ENCODE results near the gene PAFAH2.
"Not testable (repeated sequence)": the region's sequence is repeated elsewhere in the genome, so short reads cannot be mapped to it uniquely, and the experiment has no call there.

PAFAH2 gene

DNA sequence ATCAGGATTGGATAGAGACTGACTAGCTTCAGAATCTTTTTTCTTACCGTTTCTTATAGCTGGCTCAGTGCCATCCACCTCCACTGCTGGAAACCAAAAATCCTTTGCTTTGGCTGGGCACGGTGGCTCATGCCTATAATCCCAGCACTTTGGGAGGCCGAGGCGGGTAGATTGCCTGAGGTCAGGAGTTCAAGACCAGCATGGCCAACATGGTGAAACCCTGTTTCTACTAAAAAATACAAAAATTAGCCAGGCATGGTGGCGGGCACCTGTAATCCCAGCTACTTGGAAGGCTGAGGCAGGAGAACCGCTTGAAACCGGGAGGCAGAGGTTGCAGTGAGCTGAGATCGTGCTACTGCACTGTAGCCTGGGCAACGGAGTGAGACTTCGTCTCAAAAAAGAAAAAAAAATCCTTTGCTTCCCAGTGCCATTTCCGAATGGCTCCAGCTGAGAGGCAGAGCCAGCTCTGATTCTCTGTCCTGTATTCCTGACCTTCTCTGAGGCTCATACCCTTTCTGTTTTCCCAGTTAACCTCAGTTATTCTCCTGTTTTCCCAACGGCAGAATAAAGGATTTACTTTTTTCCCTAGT, 65.0 kb downstream of the PAFAH2 start:
- not testable (repeated sequence) for DNase-seq (ENCODE audit: low read depth in 3 of 3)

DNA sequence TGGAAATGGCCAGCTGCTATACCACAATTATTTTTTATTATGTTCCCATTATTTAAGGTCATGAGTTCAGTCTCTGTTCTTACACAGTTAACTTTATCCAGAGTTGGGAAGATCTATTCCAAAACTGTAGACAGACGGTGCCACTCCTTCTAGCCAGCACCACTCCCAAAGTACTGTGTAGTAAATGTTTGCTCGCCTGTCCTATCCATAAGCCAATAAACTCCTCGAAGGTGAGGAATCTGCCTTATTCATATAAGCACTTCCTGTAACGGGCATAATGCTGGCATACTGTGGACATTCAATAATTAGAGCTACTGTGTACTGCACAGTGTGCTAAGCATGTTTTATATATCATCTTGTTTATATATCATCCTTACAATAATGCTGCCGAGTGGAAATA, 65.5 kb downstream of the PAFAH2 start:
- DNase-seq (ENCODE audit: low read depth in 3 of 3) = no peak

GRCh38 chr1:25929016-25929415, 68.8 kb downstream of the PAFAH2 start:
- DNase-seq (ENCODE audit: low read depth in 3 of 3) = no peak

DNA sequence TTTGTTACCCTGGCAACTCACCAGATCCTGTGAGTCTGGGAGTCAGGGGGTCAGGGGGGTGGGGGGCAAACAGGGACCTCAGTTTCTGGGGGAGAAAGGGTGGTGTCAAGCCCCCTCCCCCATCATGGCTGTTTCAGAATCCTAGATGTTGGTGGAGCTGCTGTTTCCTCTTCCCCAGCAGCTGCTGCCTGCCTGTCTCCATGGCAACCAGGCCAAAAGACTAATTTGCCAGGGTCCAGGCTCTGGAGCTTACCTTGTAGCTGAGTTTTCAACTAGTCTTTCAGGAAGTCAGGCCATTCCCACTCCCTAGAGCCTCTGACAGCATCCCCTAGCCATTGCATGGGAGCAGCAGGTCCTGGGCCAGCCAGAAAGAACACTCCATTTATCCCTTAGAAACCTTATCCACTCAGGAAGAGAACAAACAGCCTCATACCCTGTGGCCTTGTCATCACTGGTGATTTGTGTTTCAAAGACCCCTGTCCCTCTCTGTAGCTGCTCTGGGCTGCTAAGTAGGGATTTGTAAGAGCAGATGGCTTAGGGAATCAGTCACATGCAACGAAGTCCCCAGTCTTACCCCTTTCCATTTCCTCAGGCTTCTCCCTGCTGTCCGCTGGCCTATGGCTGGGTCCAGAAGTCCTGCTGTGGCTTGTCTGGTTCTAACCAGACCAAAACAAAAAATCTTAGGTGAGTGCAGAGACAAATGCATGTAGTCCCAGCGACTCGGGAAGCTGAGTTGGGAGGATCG, 70.2 kb downstream of the PAFAH2 start:
- DNase-seq (ENCODE audit: low read depth in 3 of 3) = no peak

DNA sequence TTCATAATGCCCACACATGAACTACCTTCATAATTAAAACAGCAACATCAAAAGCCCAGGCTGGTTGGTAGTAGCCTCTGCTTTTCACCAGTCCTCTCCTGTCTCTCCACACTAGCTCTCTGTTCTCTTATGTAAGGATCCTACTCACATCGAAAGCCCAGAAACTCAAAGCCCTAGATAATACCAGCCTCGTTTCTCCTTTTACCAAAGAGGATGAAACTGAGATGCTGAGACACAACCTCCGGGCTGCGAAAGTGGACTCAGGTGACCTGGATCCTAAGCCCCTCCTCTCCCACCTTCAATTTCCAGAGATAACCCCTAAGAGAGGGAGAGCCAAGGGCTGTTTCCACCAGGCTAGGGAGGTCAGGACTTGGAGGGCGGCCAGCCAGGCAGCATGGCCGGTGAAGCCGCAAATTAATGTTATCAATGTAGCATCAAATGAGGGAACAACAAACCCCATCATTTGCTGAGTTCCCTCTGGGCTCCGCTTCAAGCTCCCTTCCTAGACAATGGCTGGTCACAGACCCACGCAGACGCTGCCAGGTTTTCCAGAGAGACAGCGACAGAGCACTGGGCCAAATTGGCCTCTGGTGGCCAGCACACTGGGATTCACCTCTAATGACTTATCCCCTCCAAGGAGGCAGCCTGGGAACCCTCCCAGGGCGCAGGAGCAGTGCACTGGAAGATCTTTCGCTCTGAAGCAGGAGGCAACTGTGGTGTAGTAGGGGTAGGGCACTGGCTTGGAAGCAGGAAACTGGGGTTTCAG, 70.9 kb downstream of the PAFAH2 start:
- DNase-seq (ENCODE audit: low read depth in 3 of 3) = no peak

GRCh38 chr1:25924454-25924853, 73.4 kb downstream of the PAFAH2 start:
- no peak for DNase-seq (ENCODE audit: low read depth in 3 of 3)

GRCh38 chr1:25922971-25923552, 74.8 kb downstream of the PAFAH2 start:
- DNase-seq (ENCODE audit: low read depth in 3 of 3) = no peak

- no peak for DNase-seq (ENCODE audit: low read depth in 3 of 3)
Measured at GRCh38 chr1:25922056-25922970, 75.5 kb downstream of the PAFAH2 start.

DNA sequence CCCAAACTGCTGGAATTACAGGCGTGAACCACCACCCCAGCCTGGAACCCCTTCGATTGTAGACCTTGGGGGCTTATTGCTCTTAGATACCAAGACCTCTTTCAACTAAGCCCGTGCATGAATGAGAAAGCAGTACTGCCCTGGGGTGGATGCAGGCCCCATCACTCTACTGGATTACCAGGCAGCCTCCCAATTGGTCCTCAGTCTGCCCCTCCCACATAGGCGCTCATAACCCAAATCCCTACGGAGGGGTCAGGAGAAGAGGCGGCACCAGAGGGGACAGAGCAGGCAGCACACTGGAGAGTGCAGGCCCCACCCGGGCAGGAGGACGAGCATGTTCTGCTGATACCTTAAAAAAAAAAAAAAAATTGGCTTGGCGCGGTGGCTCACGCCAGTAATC, 79.2 kb downstream of the PAFAH2 start:
- no peak for DNase-seq (ENCODE audit: low read depth in 3 of 3)

DNA sequence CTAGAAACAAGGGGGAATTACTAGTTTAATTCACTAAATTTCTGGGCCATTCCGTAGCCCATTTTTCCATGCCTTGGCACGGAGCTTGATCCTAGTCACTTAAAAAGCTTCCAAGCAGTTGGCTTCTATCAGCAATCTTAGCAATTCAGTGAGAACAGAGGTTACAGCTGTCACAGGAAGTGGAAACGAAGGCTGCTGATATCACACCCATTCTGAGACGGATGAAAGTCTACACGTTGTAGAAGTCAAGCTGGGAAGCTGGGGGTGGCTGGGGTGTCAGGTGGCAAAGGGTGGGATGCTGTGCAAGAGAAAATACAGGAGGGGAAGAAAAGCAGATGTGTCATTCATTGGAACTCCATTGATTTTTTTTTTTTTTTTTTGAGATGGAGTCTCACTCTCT, 79.9 kb downstream of the PAFAH2 start:
- no peak for DNase-seq (ENCODE audit: low read depth in 3 of 3)

DNA sequence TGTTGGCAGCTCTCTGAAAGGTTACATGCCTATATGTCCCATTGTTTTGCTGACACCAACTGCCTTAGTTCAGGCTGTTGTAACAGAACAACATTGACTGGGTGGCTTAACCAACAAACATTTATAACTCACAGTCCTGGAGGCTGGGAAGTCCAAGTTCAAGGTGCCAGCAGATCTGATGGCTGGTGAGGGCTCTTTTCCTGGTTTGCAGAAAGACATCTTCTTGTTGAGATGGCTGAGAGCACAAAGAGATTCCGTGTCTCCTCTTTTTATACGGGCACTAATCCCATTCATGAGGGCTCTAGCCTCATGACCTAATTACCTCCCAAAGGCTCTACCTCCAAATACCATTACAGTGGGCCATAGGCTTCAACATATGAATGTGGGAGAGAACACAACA, 81.4 kb downstream of the PAFAH2 start:
- DNase-seq (ENCODE audit: low read depth in 3 of 3) = no peak

- no peak for DNase-seq (ENCODE audit: low read depth in 3 of 3)
Measured at GRCh38 chr1:25914074-25914995, 83.5 kb downstream of the PAFAH2 start.

GRCh38 chr1:25913206-25913605, 84.7 kb downstream of the PAFAH2 start:
- no peak for DNase-seq (ENCODE audit: low read depth in 3 of 3)

GRCh38 chr1:25912076-25912831, 85.6 kb downstream of the PAFAH2 start:
- no peak for DNase-seq (ENCODE audit: low read depth in 3 of 3)

- no peak for DNase-seq (ENCODE audit: low read depth in 3 of 3)
Measured at GRCh38 chr1:25911162-25911561, 86.7 kb downstream of the PAFAH2 start.
